Measurements from ENCODE around the gene MYD88.

MYD88 gene

GRCh38 chr3:38168151-38169026 is 29.9 kb downstream of the MYD88 start:
- no peak for DNase-seq

GRCh38 chr3:38169027-38169317 is 30.5 kb downstream of the MYD88 start:
- no peak for DNase-seq

- no peak for DNase-seq
Measured at GRCh38 chr3:38170722-38171121, 32.3 kb downstream of the MYD88 start.

GRCh38 chr3:38171622-38172021 is 33.2 kb downstream of the MYD88 start:
- DNase-seq, result no peak

GRCh38 chr3:38173834-38174418 is 35.5 kb downstream of the MYD88 start:
- no peak for DNase-seq

- DNase-seq, result no peak
Measured at GRCh38 chr3:38177181-38177580, 38.7 kb downstream of the MYD88 start.

GRCh38 chr3:38186781-38187180 is 48.3 kb downstream of the MYD88 start:
- no peak for DNase-seq

GRCh38 chr3:38190481-38190881 is 52.0 kb downstream of the MYD88 start:
- no peak for DNase-seq
